ENCODE results near the gene PRCD.

- TF ChIP-seq ESRRG (CRISPR knock-in tag; IDR thresholded peaks at IDR 0.05) (no peak), ZFP30 (CRISPR knock-in tag; IDR thresholded peaks at IDR 0.05) (no peak), PATZ1 (CRISPR knock-in tag; IDR thresholded peaks at IDR 0.05; ENCODE audit: borderline replicate concordance) (no peak), CSRNP3 (CRISPR knock-in tag; IDR thresholded peaks at IDR 0.05) (no peak), PPARA (CRISPR knock-in tag; IDR thresholded peaks at IDR 0.05; ENCODE audit: borderline replicate concordance) (no peak), ZNF8 (CRISPR knock-in tag; IDR thresholded peaks at IDR 0.05) (no peak)
Observed at GRCh38 chr17:76538941-76539570, 788 bp upstream of the PRCD start.
